Fibroblast of lung (primary cell): Measurements from ENCODE around the gene ANKRD13B. TPM values are rescaled to one million over a fixed set of nuclear protein-coding genes. Genes with fewer than 3 reads are reported as not detected.
A peak's percentile ranks its signal among the peaks of the same experiment; 100 is the strongest.

Source experiments
- DNase-seq, 2 donors: peaks; one replicate each; pipeline versions ENCODE4 v3.0.0 to v3.0.0-alpha.2; 2010; ENCODE audit warnings: low read depth in 2 of 2
- H2AFZ ChIP-seq: 2 replicates; pipeline ENCODE4 v1.5.1; 2012; ENCODE audit warnings: low read length, control low read depth, inconsistent platforms
- H3K27ac ChIP-seq: 2 replicates; pipeline ENCODE4 v1.5.1; 2011; ENCODE audit warnings: low read length, control low read depth; ENCODE audit not compliant: insufficient read depth
- H3K27me3 ChIP-seq: 2 replicates; pipeline ENCODE4 v1.5.1; 2011; ENCODE audit warnings: mild to moderate bottlenecking, low read length; ENCODE audit not compliant: control insufficient read depth, insufficient read depth
- H3K36me3 ChIP-seq: 2 replicates; pipeline ENCODE4 v1.5.1; 2011; ENCODE audit warnings: low read length; ENCODE audit not compliant: control insufficient read depth, insufficient read depth
- H3K4me1 ChIP-seq: 2 replicates; pipeline ENCODE4 v1.5.1; 2011; ENCODE audit warnings: low read length; ENCODE audit not compliant: control insufficient read depth, insufficient read depth; ENCODE audit errors: extremely low read depth
- H3K4me2 ChIP-seq: 2 replicates; pipeline ENCODE4 v1.5.1; 2011; ENCODE audit warnings: low read length, control low read depth; ENCODE audit not compliant: insufficient read depth; ENCODE audit errors: extremely low read depth
- H3K4me3 ChIP-seq, 4 experiments: fragments of 200-600 bp in 1 of 4; sonication (generic) in 1 of 4; replicated peaks in 1 of 4; 2 replicates each; pipeline ENCODE4 v1.5.1; 2011 to 2016; ENCODE audit warnings: low read length in 4 of 4, low read depth in 3 of 4, mild to moderate bottlenecking in 3 of 4, control low read depth in 2 of 4, inconsistent platforms in 1 of 4, mixed read lengths in 1 of 4; ENCODE audit not compliant: insufficient read depth in 1 of 4; ENCODE audit errors: control extremely low read depth in 1 of 4
- H3K79me2 ChIP-seq: 2 replicates; pipeline ENCODE4 v1.5.1; 2012; ENCODE audit warnings: mild to moderate bottlenecking, low read length, inconsistent platforms; ENCODE audit not compliant: control insufficient read depth, insufficient read depth
- H3K9ac ChIP-seq: 2 replicates; pipeline ENCODE4 v1.5.1; 2011; ENCODE audit warnings: mild to moderate bottlenecking, low read length, control low read depth; ENCODE audit not compliant: insufficient read depth
- H3K9me3 ChIP-seq: 2 replicates; pipeline ENCODE4 v1.5.1; 2012; ENCODE audit warnings: low read depth, low read length; ENCODE audit not compliant: control insufficient read depth, insufficient read depth
- H4K20me1 ChIP-seq: 2 replicates; pipeline ENCODE4 v1.5.1; 2011; ENCODE audit warnings: low read length; ENCODE audit not compliant: control insufficient read depth, insufficient read depth; ENCODE audit errors: extremely low read depth
- CTCF ChIP-seq, 2 donors: IDR thresholded peaks in 1 of 2; conservative IDR thresholded peaks in 1 of 2; 1 replicate in 1 of 2; 2 replicates in 1 of 2; pipeline ENCODE4 v1.5.1; 2011 to 2012; ENCODE audit warnings: low read length in 2 of 2, control low read depth in 1 of 2, inconsistent platforms in 1 of 2, low read depth in 1 of 2, mild to moderate bottlenecking in 1 of 2
- EZH2 ChIP-seq: IDR thresholded peaks from 2 replicates; pipeline ENCODE4 v1.5.1; 2012; ENCODE audit warnings: low read length, control low read depth, mild to moderate bottlenecking; ENCODE audit errors: missing control alignments
- polyA plus RNA-seq, 2 donors: library from polyadenylated mRNA; depleted of rRNA in 1 of 2; stranded (reverse) in 1 of 2; unstranded in 1 of 2; fragments of >200 nt; gene quantifications; 2 replicates each; pipeline ENCODE4 v1.2.1, GENCODE V29; 2011 to 2012; ENCODE audit warnings: missing spikeins in 1 of 2
- total RNA-seq: library from RNA; depleted of rRNA; stranded (reverse); fragments of >200 nt; gene quantifications from 2 replicates; pipeline ENCODE4 v1.2.1, GENCODE V29; 2014

The ANKRD13B gene
- total and polyA plus RNA-seq, 2 donors (not counting 1 experiment from before 2014, with no cell fraction given) = 1.4 to 6.3 TPM

DNA sequence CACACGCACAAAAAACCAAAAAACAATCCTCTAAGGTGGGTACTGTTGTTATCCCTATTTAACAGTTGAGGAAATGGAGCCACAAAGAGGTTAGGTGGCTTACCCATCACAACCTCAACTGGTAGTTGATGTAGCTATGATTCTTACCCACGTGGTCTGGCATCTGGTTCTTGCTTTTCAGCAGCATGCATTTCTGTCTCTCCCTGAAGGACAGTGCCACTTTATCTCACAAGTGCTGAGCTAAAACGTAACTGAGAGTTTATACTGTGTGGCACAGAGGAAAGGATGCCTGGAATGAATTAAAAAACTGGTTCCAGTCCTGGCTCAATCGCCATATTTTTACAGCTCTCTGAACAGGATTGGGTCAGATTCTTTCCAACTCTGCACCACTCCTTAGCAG is 31.7 kb downstream of the ANKRD13B start:
- Histone ChIP-seq H3K4me3 (no peak overlapping the region), H4K20me1 (no peaks in the 10 kb centered on the region), H3K9me3 (no peaks in the 10 kb centered on the region), H3K27me3 (no peaks in the 10 kb centered on the region), H3K4me2 (no peak overlapping the region), H3K27ac (no peak overlapping the region), H3K36me3 (peaks cover 1% of the 10 kb centered on the region), H3K4me1 (peaks cover 12% of the 10 kb centered on the region), H3K9ac (no peak overlapping the region), H3K79me2 (no peaks in the 10 kb centered on the region), H2AFZ (no peak overlapping the region)
- TF ChIP-seq EZH2 (no peak), CTCF (conservative IDR thresholded peaks at IDR 0.05 in 1 of 2, IDR thresholded peaks at IDR 0.05 in 1 of 2; ENCODE audit: low read depth in 1 of 2, low read length in 2 of 2) (no peak)
- no peak for DNase-seq

DNA sequence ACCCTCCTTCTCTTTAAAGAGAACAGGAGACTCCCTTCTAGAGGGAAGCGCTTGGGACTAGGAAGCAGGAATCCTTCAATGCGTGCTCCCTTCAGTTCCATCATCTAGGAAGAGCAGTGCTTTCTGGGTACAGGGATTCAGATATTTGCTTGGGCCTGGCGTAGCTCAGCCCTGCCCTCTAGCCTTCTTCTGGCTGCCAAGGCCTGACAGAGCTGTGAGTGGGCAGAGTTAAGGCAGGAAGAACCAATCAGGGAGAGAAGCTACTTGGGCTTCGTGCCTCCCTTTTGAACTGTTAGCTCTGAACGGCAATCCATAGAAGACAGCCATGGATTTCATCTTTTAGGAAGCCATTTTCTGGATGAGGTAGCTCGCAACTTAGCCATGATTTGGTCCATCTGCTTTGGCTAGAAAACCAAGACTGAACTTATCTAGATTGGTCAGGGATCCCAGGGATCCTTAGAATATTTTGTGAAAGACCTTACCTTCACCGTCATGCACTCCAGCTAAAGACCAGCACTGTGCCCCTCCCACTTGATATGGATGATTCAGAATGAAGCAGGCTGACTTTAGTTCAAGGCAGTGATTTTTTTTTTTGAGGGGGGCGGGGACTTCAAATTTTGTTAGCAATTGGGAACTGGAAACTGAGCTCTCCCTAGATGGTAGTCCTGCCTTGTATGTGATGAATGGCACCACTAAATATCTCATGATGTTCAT is 32.3 kb downstream of the ANKRD13B start:
- peaks cover 11% of the 10 kb centered on the region for H3K4me1 ChIP-seq
- H3K9me3 ChIP-seq = no peaks in the 10 kb centered on the region
- H3K4me2 ChIP-seq = peak overlapping the region; percentile 54
- TF ChIP-seq EZH2 = no peak
- no peak for TF ChIP-seq CTCF (conservative IDR thresholded peaks at IDR 0.05 in 1 of 2, IDR thresholded peaks at IDR 0.05 in 1 of 2; ENCODE audit: low read depth in 1 of 2, low read length in 2 of 2)
- H4K20me1 ChIP-seq = no peaks in the 10 kb centered on the region
- peaks cover 1% of the 10 kb centered on the region for H3K36me3 ChIP-seq
- no peak overlapping the region for H3K4me3 ChIP-seq
- DNase-seq = peak; percentile 59 to 63
- H2AFZ ChIP-seq = peak overlapping the region; percentile 3
- H3K27me3 ChIP-seq = no peaks in the 10 kb centered on the region
- peak overlapping the region; percentile 23 for H3K27ac ChIP-seq
- H3K79me2 ChIP-seq = no peaks in the 10 kb centered on the region
- H3K9ac ChIP-seq = no peak overlapping the region

DNA sequence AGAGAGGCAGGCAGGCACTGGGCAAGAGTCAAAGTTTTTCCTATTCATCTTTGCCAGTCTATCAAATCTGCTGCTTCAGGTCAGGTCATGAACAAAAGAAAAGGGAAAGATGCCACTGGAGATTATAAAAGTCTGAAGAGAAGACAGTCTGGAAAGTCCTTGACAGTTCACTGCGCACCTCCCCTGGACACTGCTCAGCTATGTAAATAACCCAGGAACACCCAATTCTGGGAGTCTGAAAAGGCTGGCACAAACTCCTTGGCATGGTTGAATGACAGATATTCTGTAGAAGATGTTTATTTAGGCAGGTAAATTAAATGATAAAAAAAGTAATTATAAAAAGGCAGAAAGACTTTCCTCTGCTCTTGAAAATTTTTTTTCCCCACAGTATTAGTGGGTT is 35.0 kb downstream of the ANKRD13B start:
- Histone ChIP-seq H3K79me2 (no peaks in the 10 kb centered on the region), H3K9ac (no peak overlapping the region), H3K4me3 (no peak overlapping the region), H3K9me3 (no peaks in the 10 kb centered on the region), H3K4me2 (no peak overlapping the region), H3K4me1 (peaks cover 7% of the 10 kb centered on the region), H3K27ac (no peak overlapping the region), H3K36me3 (peaks cover 10% of the 10 kb centered on the region), H4K20me1 (no peaks in the 10 kb centered on the region), H3K27me3 (no peaks in the 10 kb centered on the region), H2AFZ (no peak overlapping the region)
- TF ChIP-seq CTCF (conservative IDR thresholded peaks at IDR 0.05 in 1 of 2, IDR thresholded peaks at IDR 0.05 in 1 of 2; ENCODE audit: low read depth in 1 of 2, low read length in 2 of 2) (no peak), EZH2 (no peak)
- DNase-seq = no peak
